OCI-LY7 (cell line): ENCODE measurements around the gene TMEM35B.
"Not testable (repeated sequence)": the region's sequence is repeated elsewhere in the genome, so short reads cannot be mapped to it uniquely, and the experiment has no call there.

Source experiments
- CTCF ChIP-seq: fragments of 200-600 bp; sonication (generic); conservative IDR thresholded peaks from 2 replicates; pipeline ENCODE4 v1.5.1; 2014; ENCODE audit warnings: mild to moderate bottlenecking, antibody characterized with exemption, low read length, moderate library complexity, mixed read lengths
- EZH2phosphoT487 ChIP-seq: fragments of 200-600 bp; sonication (generic); IDR thresholded peaks from 2 replicates; pipeline ENCODE4 v1.6.1; 2018; ENCODE audit warnings: low read depth, borderline replicate concordance, mild to moderate bottlenecking, mixed run types, antibody characterized with exemption, low read length, moderate library complexity, mixed read lengths

DNA sequence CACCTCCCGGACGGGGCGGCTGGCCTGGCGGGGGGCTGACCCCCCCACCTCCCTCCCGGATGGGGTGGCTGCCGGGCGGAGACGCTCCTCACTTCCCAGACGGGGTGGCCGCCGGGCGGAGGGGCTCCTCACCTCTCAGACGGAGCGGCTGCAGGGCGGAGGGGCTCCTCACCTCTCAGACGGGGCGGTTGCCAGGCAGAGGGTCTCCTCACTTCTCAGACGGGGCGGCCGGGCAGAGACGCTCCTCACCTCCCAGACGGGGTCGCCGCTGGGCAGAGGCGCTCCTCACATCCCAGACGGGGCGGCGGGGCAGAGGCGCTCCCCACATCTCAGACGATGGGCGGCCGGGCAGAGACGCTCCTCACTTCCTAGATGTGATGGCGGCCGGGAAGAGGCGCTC, 17.5 kb downstream of the TMEM35B start:
- TF ChIP-seq CTCF, EZH2phosphoT487: not testable (repeated sequence)
